ENCODE data around the gene CHST4.

The CHST4 gene

GRCh38 chr16:71489122-71489521 is 37.1 kb upstream of the CHST4 start, which contains the start of gene ZNF19:
Gene ZNF19, minus strand, starts transcription at chr16:71489324. Its CDS starts 7,210 bp downstream, at chr16:71482114.
- no peak within 1 kb of the TSS for H3K4me3 ChIP-seq (ENCODE audit: low read length)
- no peak for DNase-seq (ENCODE audit: low read depth)
- no peak for TF ChIP-seq CTCF (conservative IDR thresholded peaks at IDR 0.05; ENCODE audit: low read length)

GRCh38 chr16:71490361-71490760 is 35.9 kb upstream of the CHST4 start:
- DNase-seq (ENCODE audit: low read depth): no peak
- no peak overlapping the region for H3K4me3 ChIP-seq (ENCODE audit: low read length)
- TF ChIP-seq CTCF (conservative IDR thresholded peaks at IDR 0.05; ENCODE audit: low read length): no peak

- no peak overlapping the region for H3K4me3 ChIP-seq (ENCODE audit: low read length)
- no peak for DNase-seq (ENCODE audit: low read depth)
- TF ChIP-seq CTCF (conservative IDR thresholded peaks at IDR 0.05; ENCODE audit: low read length): no peak
Observed at GRCh38 chr16:71491054-71491453, 35.2 kb upstream of the CHST4 start.

- DNase-seq (ENCODE audit: low read depth): no peak
- no peak overlapping the region for H3K4me3 ChIP-seq (ENCODE audit: low read length)
- no peak for TF ChIP-seq CTCF (conservative IDR thresholded peaks at IDR 0.05; ENCODE audit: low read length)
Observed at GRCh38 chr16:71492786-71493185, 33.4 kb upstream of the CHST4 start.

- TF ChIP-seq CTCF (conservative IDR thresholded peaks at IDR 0.05; ENCODE audit: low read length): no peak
- no peak for DNase-seq (ENCODE audit: low read depth)
- no peak overlapping the region for H3K4me3 ChIP-seq (ENCODE audit: low read length)
Observed at GRCh38 chr16:71493213-71493612, 33.0 kb upstream of the CHST4 start.

GRCh38 chr16:71498031-71498430 is 28.2 kb upstream of the CHST4 start:
- TF ChIP-seq CTCF (conservative IDR thresholded peaks at IDR 0.05; ENCODE audit: low read length): no peak

GRCh38 chr16:71499775-71500364 is 26.4 kb upstream of the CHST4 start:
- TF ChIP-seq CTCF (conservative IDR thresholded peaks at IDR 0.05; ENCODE audit: low read length): peak; percentile 80
- H3K4me3 ChIP-seq (ENCODE audit: low read length): no peak overlapping the region
- peak; percentile 61 for DNase-seq (ENCODE audit: low read depth)

More at GRCh38 chr16:71498031-71498430, 28.2 kb upstream of the CHST4 start:
- H3K4me3 ChIP-seq (ENCODE audit: low read length): no peak overlapping the region
- DNase-seq (ENCODE audit: low read depth): no peak
